K562 (cell line): ENCODE data around the gene SOX6. TPM values are rescaled to one million over a fixed set of nuclear protein-coding genes. Genes with fewer than 3 reads are reported as not detected.

Experiments
- CHD7 ChIP-seq: fragments of 200-600 bp; sonication (generic); IDR thresholded peaks from one replicate; pipeline ENCODE4 v1.6.1; 2012; ENCODE audit warnings: mild to moderate bottlenecking, low read depth, low read length, inconsistent platforms
- polyA plus RNA-seq, 8 experiments: library from polyadenylated mRNA; depleted of rRNA in 4 of 8; stranded (reverse) in 5 of 8; unstranded in 3 of 8; fragments of >200 nt; fragmentation: Nextera tagmentation in 2 of 8; fragmentation: Illumina TruSeq in 1 of 8; extraction: Ambion mirVana in 2 of 8; extraction: Trizol in 1 of 8; gene quantifications; 2 replicates each; pipeline versions ENCODE4 v1.2.1 to v1.2.3, GENCODE V29; 2011 to 2014; ENCODE audit warnings: inconsistent platforms in 1 of 8, missing spikeins in 1 of 8
- total RNA-seq, 7 experiments: library from RNA; depleted of rRNA in 6 of 7; stranded (reverse); fragments of >200 nt in 6 of 7; fragmentation: Illumina TruSeq in 2 of 7; extraction: Trizol in 2 of 7; gene quantifications; 2 replicates each; pipeline versions ENCODE4 v1.2.1 to v1.2.3, GENCODE V29; 2011 to 2021; ENCODE audit warnings: low replicate concordance in 1 of 7

SOX6 gene
- total and polyA plus RNA-seq, 9 of the 15 experiments (the other 6 are each of a cell fraction or from before 2014, with no cell fraction given) = 0.89 to 8.7 (median 5.7) TPM

GRCh38 chr11:16397390-16397789, 41.0 kb upstream of the SOX6 start (continued):
- TF ChIP-seq CHD7 = no peak
